HepG2 (cell line): ENCODE results near the gene TM2D1. TPM values are rescaled to one million over a fixed set of nuclear protein-coding genes. Genes with fewer than 3 reads are reported as not detected.
A peak's percentile ranks its signal among the peaks of the same experiment; 100 is the strongest.

Source experiments
- ATAC-seq: fragments of 200-7000 bp; cut with Tn5 transposase; 3 replicates; pipeline ENCODE4 v1.9.1; 2020; ENCODE audit warnings: mild to moderate bottlenecking, moderate library complexity
- BruUV-seq: library from RNA; stranded (reverse); fragments of 400-500 nt; replicated peaks from 2 replicates; lab custom pipeline; 2021; lab: Mats Ljungman, UMichigan
- CTCF ChIA-PET: fragments of 300-600 bp; formaldehyde crosslinking; extraction: SDS; loops from one replicate; lab custom pipeline; 2021; ENCODE audit warnings: low total read pairs, inconsistent platforms, low intra/inter-chr PET ratio; lab: Yijun Ruan, JAX
- POLR2A ChIA-PET: fragments of 350-600 bp; sonication (Branson Sonifier 250); formaldehyde crosslinking; loops from one replicate; lab custom pipeline; 2020; ENCODE audit warnings: antibody characterized with exemption, inconsistent platforms; lab: Yijun Ruan, JAX
- DNase-seq: peaks from one replicate; pipeline ENCODE4 v3.0.0-alpha.2; 2015; ENCODE audit warnings: low spot score
- FAIRE-seq: peaks from 3 replicates; lab custom pipeline; 2011; peaks lifted over from hg19 to GRCh38; lab: Jason Lieb, UNC
- H2AFZ ChIP-seq: one replicate; pipeline ENCODE4 v1.6.1; 2011; ENCODE audit warnings: low read length, inconsistent platforms
- H3K27ac ChIP-seq: fragments of 300-600 bp; 3 replicates; pipeline ENCODE4 v1.8.0; 2011; ENCODE audit warnings: mixed run types, mild to moderate bottlenecking, mixed read lengths, low read length, inconsistent platforms; ENCODE audit not compliant: insufficient read depth; ENCODE audit errors: extremely low read length
- H3K27me3 ChIP-seq, 2 experiments: fragments of 200-600 bp in 1 of 2; 2 replicates in 1 of 2; 3 replicates in 1 of 2; pipeline versions ENCODE4 v1.6.0 to v1.8.0; 2011; ENCODE audit warnings: low read length in 2 of 2, mild to moderate bottlenecking in 2 of 2, moderate library complexity in 2 of 2, inconsistent platforms in 1 of 2; ENCODE audit not compliant: insufficient read depth in 2 of 2, control insufficient read depth in 1 of 2
- H3K36me3 ChIP-seq, 2 experiments: fragments of 200-600 bp in 1 of 2; replicated peaks in 1 of 2; 2 replicates in 1 of 2; 3 replicates in 1 of 2; pipeline versions ENCODE4 v1.5.1 to v1.8.0; 2011; ENCODE audit warnings: low read length in 2 of 2, inconsistent platforms in 1 of 2; ENCODE audit not compliant: insufficient read depth in 2 of 2, control insufficient read depth in 1 of 2
- H3K4me1 ChIP-seq: 2 replicates; pipeline ENCODE4 v1.5.1; 2012; ENCODE audit warnings: low read length, inconsistent platforms; ENCODE audit not compliant: insufficient read depth
- H3K4me2 ChIP-seq: 2 replicates; pipeline ENCODE4 v1.6.0; 2011; ENCODE audit warnings: low read depth, low read length, inconsistent platforms
- H3K4me3 ChIP-seq, 3 experiments: fragments of 200-600 bp in 1 of 3; sonication (generic), shearing (Covaris generic) in 1 of 3; replicated peaks in 1 of 3; 2 replicates each; pipeline ENCODE4 v1.5.1; 2011 to 2016; ENCODE audit warnings: low read length in 3 of 3, inconsistent platforms in 2 of 3, low read depth in 2 of 3, mild to moderate bottlenecking in 2 of 3, control low read depth in 1 of 3, mixed read lengths in 1 of 3; ENCODE audit not compliant: insufficient read depth in 1 of 3
- H3K79me2 ChIP-seq: one replicate; pipeline ENCODE4 v1.6.1; 2011; ENCODE audit warnings: low read length, inconsistent platforms; ENCODE audit not compliant: insufficient read depth
- H3K9ac ChIP-seq: 2 replicates; pipeline ENCODE4 v1.6.0; 2011; ENCODE audit warnings: mild to moderate bottlenecking, low read depth, low read length, inconsistent platforms; ENCODE audit not compliant: insufficient read depth
- H3K9me3 ChIP-seq: 2 replicates; pipeline ENCODE4 v1.5.1; 2012; ENCODE audit warnings: mild to moderate bottlenecking, low read length
- H4K20me1 ChIP-seq: 2 replicates; pipeline ENCODE4 v1.6.0; 2011; ENCODE audit warnings: inconsistent platforms, mild to moderate bottlenecking, low read length, moderate library complexity; ENCODE audit not compliant: insufficient read depth
- ATF2 ChIP-seq: sonication (generic); formaldehyde crosslinking; IDR thresholded peaks from 2 replicates; pipeline ENCODE4 v1.4.0; 2020; ENCODE audit warnings: missing genetic modification reagents
- FOSL2 ChIP-seq: sonication (generic); formaldehyde crosslinking; IDR thresholded peaks from 2 replicates; pipeline ENCODE4 v1.4.0; 2020; ENCODE audit warnings: missing genetic modification reagents
- JARID2 ChIP-seq: sonication (generic); formaldehyde crosslinking; IDR thresholded peaks from 2 replicates; pipeline ENCODE4 v1.8.1; 2023; ENCODE audit warnings: missing genetic modification reagents, inconsistent platforms; ENCODE audit not compliant: insufficient replicate concordance
- KLF15 ChIP-seq: sonication (generic); formaldehyde crosslinking; IDR thresholded peaks from 2 replicates; pipeline ENCODE4 v1.8.1; 2023; ENCODE audit warnings: borderline replicate concordance, mild to moderate bottlenecking, inconsistent platforms, missing genetic modification reagents, mixed read lengths
- NFE2L1 ChIP-seq: sonication (generic); formaldehyde crosslinking; IDR thresholded peaks from 2 replicates; pipeline ENCODE4 v1.4.0; 2020; ENCODE audit warnings: missing genetic modification reagents, mild to moderate bottlenecking, borderline replicate concordance
- SETDB1 ChIP-seq: sonication (generic); formaldehyde crosslinking; IDR thresholded peaks from 2 replicates; pipeline ENCODE4 v1.5.1; 2020; ENCODE audit warnings: missing genetic modification reagents, mild to moderate bottlenecking, borderline replicate concordance
- XRCC5 ChIP-seq: fragments of 200-400 bp; formaldehyde crosslinking; optimal IDR thresholded peaks from 2 replicates; pipeline ENCODE3; 2017; ENCODE audit warnings: mild to moderate bottlenecking, low read length
- ZBTB20 ChIP-seq: sonication (generic); formaldehyde crosslinking; IDR thresholded peaks from 2 replicates; pipeline ENCODE4 v1.8.1; 2023; ENCODE audit warnings: missing genetic modification reagents, low read depth, mild to moderate bottlenecking, borderline replicate concordance
- ZFP62 ChIP-seq: sonication (generic); formaldehyde crosslinking; IDR thresholded peaks from 2 replicates; pipeline ENCODE4 v1.4.0; 2020; ENCODE audit warnings: missing genetic modification reagents
- ZNF326 ChIP-seq: sonication (generic); formaldehyde crosslinking; IDR thresholded peaks from 2 replicates; pipeline ENCODE4 v1.4.0; 2020; ENCODE audit warnings: missing genetic modification reagents, borderline replicate concordance
- ZNF577 ChIP-seq: sonication (generic); formaldehyde crosslinking; IDR thresholded peaks from 2 replicates; pipeline ENCODE4 v1.4.0; 2020; ENCODE audit warnings: mild to moderate bottlenecking, low read depth, missing genetic modification reagents, borderline replicate concordance
- WGBS: methylation state at CpG from one replicate; pipeline ENCODE4 v1.1.6; 2017; ENCODE audit warnings: low lambda C conversion rate; 5-methylcytosine and 5-hydroxymethylcytosine counted together
- in situ Hi-C: cut with HindIII; loops from 2 replicates; pipeline ENCODE4 v1.10.0; 2017; ENCODE audit warnings: low pct_unique_long_range_greater_than_20kb; ENCODE audit not compliant: extremely low pct_ligation_motif_present
- intact Hi-C: fragments of 100-400 bp; cut with micrococcal nuclease; formaldehyde crosslinking; loops from one replicate; pipeline ENCODE4 v1.10.0; 2022; ENCODE audit not compliant: unreplicated experiment
- polyA plus RNA-seq, 8 experiments: library from polyadenylated mRNA; depleted of rRNA in 3 of 8; stranded (reverse) in 7 of 8; unstranded in 1 of 8; fragments of >200 nt; fragmentation: Illumina TruSeq in 4 of 8; extraction: Trizol in 4 of 8; gene quantifications; 2 replicates each; pipeline versions ENCODE4 v1.2.1 to v1.2.3, GENCODE V29; 2011 to 2016; ENCODE audit warnings: low read depth in 4 of 8, missing spikeins in 1 of 8, mixed read lengths in 1 of 8; ENCODE audit not compliant: insufficient read depth in 1 of 8
- total RNA-seq, 5 experiments: library from RNA; depleted of rRNA; stranded (reverse); fragments of >200 nt; fragmentation: Illumina TruSeq; extraction: Trizol; gene quantifications; 2 replicates each; pipeline ENCODE4 v1.2.3, GENCODE V29; 2016; ENCODE audit warnings: low read depth in 1 of 5

Gene TM2D1
- total and polyA plus RNA-seq, 2 of the 13 experiments (the other 11 are each of a cell fraction or from before 2014, with no cell fraction given), result 26.6 to 49.0 TPM

DNA sequence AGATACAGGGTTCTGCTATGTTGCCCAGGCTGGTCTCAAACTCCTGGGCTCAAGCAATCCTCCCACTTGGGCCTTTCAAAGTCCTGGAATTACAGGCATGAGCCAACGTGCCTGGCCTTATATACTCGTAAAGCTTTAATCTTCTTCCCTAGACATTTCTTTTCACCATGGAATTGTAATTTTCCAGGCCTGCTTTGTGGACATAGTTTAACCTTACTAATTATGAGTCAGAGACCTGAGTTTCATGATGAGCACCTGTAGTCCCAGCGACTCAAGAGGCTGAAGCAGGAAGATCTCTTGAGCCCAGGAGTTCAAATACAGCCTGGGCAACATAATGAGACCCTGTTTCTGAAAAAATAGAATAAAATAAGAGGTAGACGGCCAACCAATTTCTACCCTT is 29.6 kb upstream of the TM2D1 start:
- no peak for FAIRE-seq
- peak; percentile 36 for DNase-seq
- ATAC-seq, result no peak; the same call in 2 of the 3 replicates
- 75% methylated on average over 4 of the region's 4 CpGs for WGBS
- no peak overlapping the region for H3K4me2 ChIP-seq
- CTCF ChIA-PET, result no interaction called here
- no peaks in the 10 kb centered on the region for H3K27me3 ChIP-seq
- no peak overlapping the region for H3K27ac ChIP-seq
- in situ Hi-C loops (no loop called here), intact Hi-C loops (no loop called here)
- no peak overlapping the region for H3K4me3 ChIP-seq
- POLR2A ChIA-PET, result no interaction called here
- peaks cover 36% of the 10 kb centered on the region for H3K4me1 ChIP-seq
- no peaks in the 10 kb centered on the region for H3K9me3 ChIP-seq
- no peaks in the 10 kb centered on the region for H3K36me3 ChIP-seq
- H3K9ac ChIP-seq, result no peak overlapping the region
- peaks cover 5% of the 10 kb centered on the region for H3K79me2 ChIP-seq
- no peaks in the 10 kb centered on the region for H4K20me1 ChIP-seq
- no TSS peak for BruUV-seq
- H2AFZ ChIP-seq, result no peak overlapping the region
- TF ChIP-seq FOSL2 (CRISPR knock-in tag) (peak; percentile 56), XRCC5 (no peak)
- TF ChIP-seq, all 625 proteins: peak for 1

DNA sequence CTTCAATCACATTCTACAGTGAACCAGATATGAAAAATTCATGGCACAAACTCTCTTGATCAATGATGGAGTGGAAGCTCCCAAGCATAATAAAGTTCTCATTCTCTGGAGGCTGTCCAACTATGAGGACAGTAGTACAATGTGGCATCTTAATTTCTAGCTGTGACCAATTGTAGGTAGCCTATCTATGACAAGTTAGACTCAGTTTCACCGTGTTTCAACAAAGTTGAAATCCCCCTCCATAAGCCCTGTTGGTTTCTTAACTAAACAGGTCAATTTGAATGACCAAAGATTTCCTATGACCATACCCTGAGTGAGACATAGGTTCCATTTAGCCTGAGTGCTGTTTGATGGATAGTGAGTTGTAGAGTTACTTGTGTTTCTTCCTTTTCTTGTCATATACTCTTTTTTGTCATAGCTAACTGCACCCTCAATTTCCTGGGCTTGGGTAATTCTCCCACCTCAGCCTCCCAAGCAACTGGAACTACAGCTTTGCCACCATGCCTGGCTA is 29.1 kb upstream of the TM2D1 start:
- FAIRE-seq, result no peak
- no peak overlapping the region for H2AFZ ChIP-seq
- H3K79me2 ChIP-seq, result peaks cover 5% of the 10 kb centered on the region
- no TSS peak for BruUV-seq
- H3K9me3 ChIP-seq, result no peaks in the 10 kb centered on the region
- intact Hi-C loops, result no loop called here
- TF ChIP-seq ZNF326 (CRISPR knock-in tag) (no peak), ZFP62 (CRISPR knock-in tag) (no peak), JARID2 (CRISPR knock-in tag) (no peak), SETDB1 (no peak), NFE2L1 (CRISPR knock-in tag) (no peak), KLF15 (CRISPR knock-in tag) (no peak), ATF2 (CRISPR knock-in tag) (no peak), ZBTB20 (no peak), ZNF577 (no peak)
- TF ChIP-seq, all 625 proteins: peak for 0
- H3K4me1 ChIP-seq, result peaks cover 38% of the 10 kb centered on the region
- POLR2A ChIA-PET, result no interaction called here
- no peak overlapping the region for H3K4me2 ChIP-seq
- CTCF ChIA-PET, result no interaction called here
- WGBS, result 71% methylated on average over 1 of the region's 1 CpG
- no peak overlapping the region for H3K4me3 ChIP-seq
- ATAC-seq (peak; percentile 37; the same call in 1 of the 3 replicates), DNase-seq (no peak)
- H3K9ac ChIP-seq, result no peak overlapping the region
- no peaks in the 10 kb centered on the region for H3K27me3 ChIP-seq
- no peak overlapping the region for H3K27ac ChIP-seq
- H3K36me3 ChIP-seq, result no peaks in the 10 kb centered on the region
- H4K20me1 ChIP-seq, result no peaks in the 10 kb centered on the region
- in situ Hi-C loops, result no loop called here
